K562 (cell line): ENCODE data around the gene RCL1. TPM values are rescaled to one million over a fixed set of nuclear protein-coding genes. Genes with fewer than 3 reads are reported as not detected.
"Not testable (repeated sequence)": the region's sequence is repeated elsewhere in the genome, so short reads cannot be mapped to it uniquely, and the experiment has no call there.

Experiments used
- ATAC-seq: fragments of 200-7000 bp; cut with Tn5 transposase; 3 replicates; pipeline ENCODE4 v1.9.1; 2020; ENCODE audit warnings: moderate library complexity
- BruUV-seq: library from RNA; stranded (reverse); fragments of 400-500 nt; replicated peaks from 2 replicates; lab custom pipeline; 2021; lab: Mats Ljungman, UMichigan
- CTCF ChIA-PET: fragments of 300-600 bp; formaldehyde crosslinking; extraction: SDS; loops from one replicate; lab custom pipeline; 2021; ENCODE audit warnings: low intra/inter-chr PET ratio; lab: Yijun Ruan, JAX
- POLR2A ChIA-PET: fragments of 300-600, 350-650 bp; sonication (Branson Sonifier 250); formaldehyde crosslinking; extraction: SDS; loops from one replicate; lab custom pipeline; 2021; ENCODE audit warnings: antibody characterized with exemption, inconsistent platforms; lab: Yijun Ruan, JAX
- DNase-seq, 4 experiments: peaks; one replicate each; pipeline versions ENCODE4 v3.0.0 to v3.0.0-alpha.2; 2011 to 2018; ENCODE audit warnings: low spot score in 3 of 4, mixed read lengths in 3 of 4; ENCODE audit errors: extremely low read depth in 1 of 4
- FAIRE-seq: peaks from 2 replicates; lab custom pipeline; 2011; peaks lifted over from hg19 to GRCh38; lab: Jason Lieb, UNC
- H2AFZ ChIP-seq: 2 replicates; pipeline ENCODE4 v1.6.0; 2011; ENCODE audit warnings: low read depth, low read length, control low read depth, inconsistent platforms
- H3K27ac ChIP-seq: fragments of 200-600 bp; 3 replicates; pipeline ENCODE4 v1.8.0; 2011; ENCODE audit warnings: low read depth, mild to moderate bottlenecking, control low read depth, inconsistent platforms, low read length, moderate library complexity, mixed read lengths; ENCODE audit errors: extremely low read depth
- H3K27me3 ChIP-seq, 2 experiments: fragments of 300-600 bp in 1 of 2; 2 replicates in 1 of 2; 3 replicates in 1 of 2; pipeline versions ENCODE4 v1.6.0 to v1.8.0; 2011; ENCODE audit warnings: inconsistent platforms in 2 of 2, low read length in 2 of 2, mild to moderate bottlenecking in 1 of 2, mixed read lengths in 1 of 2, moderate library complexity in 1 of 2; ENCODE audit not compliant: control insufficient read depth in 2 of 2, insufficient read depth in 2 of 2
- H3K36me3 ChIP-seq: fragments of 300-600 bp; 3 replicates; pipeline ENCODE4 v1.8.0; 2011; ENCODE audit warnings: mild to moderate bottlenecking, low read length, inconsistent platforms; ENCODE audit not compliant: control insufficient read depth, insufficient read depth
- H3K4me1 ChIP-seq, 2 experiments: fragments of 200-600 bp in 1 of 2; replicated peaks in 1 of 2; 2 replicates in 1 of 2; 3 replicates in 1 of 2; pipeline versions ENCODE4 v1.5.1 to v1.8.0; 2011; ENCODE audit warnings: inconsistent platforms in 2 of 2, low read length in 2 of 2, mild to moderate bottlenecking in 1 of 2, mixed read lengths in 1 of 2, moderate library complexity in 1 of 2; ENCODE audit not compliant: control insufficient read depth in 2 of 2, insufficient read depth in 2 of 2
- H3K4me2 ChIP-seq: 2 replicates; pipeline ENCODE4 v1.6.1; 2011; ENCODE audit warnings: low read length, control low read depth, inconsistent platforms, mixed read lengths; ENCODE audit not compliant: insufficient read depth
- H3K4me3 ChIP-seq: fragments of 200-600 bp; sonication (generic), shearing (Covaris generic); 2 replicates; pipeline ENCODE4 v1.5.1; 2016; ENCODE audit warnings: control low read depth, inconsistent platforms
- H3K79me2 ChIP-seq: fragments of 200-600 bp; 3 replicates; pipeline ENCODE4 v1.8.0; 2011; ENCODE audit warnings: low read length, inconsistent platforms; ENCODE audit not compliant: control insufficient read depth, insufficient read depth
- H3K9ac ChIP-seq, 2 experiments: 2 replicates each; pipeline versions ENCODE4 v1.6.0 to v1.6.1; 2011; ENCODE audit warnings: low read depth in 2 of 2, low read length in 2 of 2, control low read depth in 1 of 2, inconsistent platforms in 1 of 2, mild to moderate bottlenecking in 1 of 2, mixed read lengths in 1 of 2; ENCODE audit not compliant: insufficient read depth in 1 of 2
- H3K9me1 ChIP-seq: one replicate; pipeline ENCODE4 v1.6.0; 2011; ENCODE audit warnings: inconsistent platforms, mild to moderate bottlenecking, low read length, moderate library complexity; ENCODE audit not compliant: control insufficient read depth, insufficient read depth
- H3K9me3 ChIP-seq: replicated peaks from 2 replicates; pipeline ENCODE4 v1.5.1; 2011; ENCODE audit warnings: low read depth, low read length, inconsistent platforms; ENCODE audit not compliant: control insufficient read depth, insufficient read depth
- H4K20me1 ChIP-seq: replicated peaks from 2 replicates; pipeline ENCODE4 v1.6.1; 2011; ENCODE audit warnings: low read length, inconsistent platforms, mixed read lengths; ENCODE audit not compliant: control insufficient read depth, insufficient read depth
- ADNP ChIP-seq: fragments of 200-800 bp; sonication (Bioruptor generic); IDR thresholded peaks from 2 replicates; pipeline ENCODE4 v1.6.1; 2016; ENCODE audit warnings: missing genetic modification characterization, missing compliant biosample characterization
- KDM1A ChIP-seq, 2 experiments: fragments of 450-650 bp; IDR thresholded peaks; 2 replicates each; pipeline ENCODE4 v1.6.1; 2016; ENCODE audit warnings: mild to moderate bottlenecking in 2 of 2
- RBM25 ChIP-seq: fragments of 200-400 bp; formaldehyde crosslinking; IDR thresholded peaks from 2 replicates; pipeline ENCODE4 v1.6.1; 2018; ENCODE audit warnings: low read length, low read depth, moderate library complexity; ENCODE audit not compliant: severe bottlenecking
- TGIF2 ChIP-seq: sonication (generic); formaldehyde crosslinking; IDR thresholded peaks from 2 replicates; pipeline ENCODE4 v1.8.1; 2022; ENCODE audit warnings: mild to moderate bottlenecking, missing genetic modification reagents, moderate library complexity
- ZNF146 ChIP-seq: IDR thresholded peaks from one replicate; pipeline ENCODE4 v1.6.1; 2018; ENCODE audit warnings: missing compliant biosample characterization; ENCODE audit not compliant: unreplicated experiment
- ZNF316 ChIP-seq: fragments of 450-650 bp; IDR thresholded peaks from 2 replicates; pipeline ENCODE4 v1.6.1; 2016
- WGBS: fragments of 100-300 bp; shearing (Covaris generic); methylation state at CpG from one replicate; pipeline ENCODE4 v1.1.6; 2016; ENCODE audit warnings: low coverage, mixed read lengths; ENCODE audit not compliant: insufficient coverage; ENCODE audit errors: missing lambda C conversion rate; 5-methylcytosine and 5-hydroxymethylcytosine counted together
- in situ Hi-C: fragments of 300-500 bp; cut with MboI; formaldehyde crosslinking; loops from 4 replicates; pipeline ENCODE4 v1.15.0; 2018; ENCODE audit warnings: inconsistent platforms, mixed read lengths
- intact Hi-C: fragments of 100-400 bp; cut with micrococcal nuclease; formaldehyde crosslinking; loops from 2 replicates; pipeline ENCODE4 v1.14.2; 2022
- polyA plus RNA-seq, 8 experiments: library from polyadenylated mRNA; depleted of rRNA in 4 of 8; stranded (reverse) in 5 of 8; unstranded in 3 of 8; fragments of >200 nt; fragmentation: Nextera tagmentation in 2 of 8; fragmentation: Illumina TruSeq in 1 of 8; extraction: Ambion mirVana in 2 of 8; extraction: Trizol in 1 of 8; gene quantifications; 2 replicates each; pipeline versions ENCODE4 v1.2.1 to v1.2.3, GENCODE V29; 2011 to 2014; ENCODE audit warnings: inconsistent platforms in 1 of 8, missing spikeins in 1 of 8
- total RNA-seq, 7 experiments: library from RNA; depleted of rRNA in 6 of 7; stranded (reverse); fragments of >200 nt in 6 of 7; fragmentation: Illumina TruSeq in 2 of 7; extraction: Trizol in 2 of 7; gene quantifications; 2 replicates each; pipeline versions ENCODE4 v1.2.1 to v1.2.3, GENCODE V29; 2011 to 2021; ENCODE audit warnings: low replicate concordance in 1 of 7

RCL1 gene
- total and polyA plus RNA-seq, 9 of the 15 experiments (the other 6 are each of a cell fraction or from before 2014, with no cell fraction given), result 24.0 to 67.7 (median 38.6) TPM

- Histone ChIP-seq H3K36me3 (peaks cover 15% of the 10 kb centered on the region), H3K4me3 (peak overlapping the region; percentile 91), H3K27ac (peak overlapping the region; percentile 38; the same call in 2 of the 3 replicates), H3K4me2 (peak overlapping the region; percentile 75), H3K9ac (peak overlapping the region; percentile 63 to 81; a peak in 3 of 4 replicates), H3K4me1 (peaks cover 10 to 26% of the 10 kb centered on the region in 2 experiments; a peak in 3 of 5 replicates), H3K79me2 (peaks cover 73% of the 10 kb centered on the region)
- TF ChIP-seq ZNF316, result peak; percentile 52
- in situ Hi-C loops, H4K20me1 ChIP-seq, H2AFZ ChIP-seq, DNase-seq, CTCF ChIA-PET, H3K27me3 ChIP-seq, BruUV-seq, ATAC-seq, H3K9me3 ChIP-seq, H3K9me1 ChIP-seq: not testable (repeated sequence)
- 9% methylated on average over 9 of the region's 10 CpGs for WGBS
- intact Hi-C loops, result loop anchor here (5.0 to 10.0 kb wide), 3 partner anchors 37 to 130 kb away; no protein-coding TSS in a partner anchor
- POLR2A ChIA-PET, result interaction anchor here (0.5 to 1.4 kb wide), 5 partner anchors 35 to 1499 kb away, joined by 3 to 4 read pairs (median 4); no protein-coding TSS in a partner anchor
- FAIRE-seq, result peak; percentile 40
Observed at GRCh38 chr9:4795108-4795507, 2.4 kb downstream of the RCL1 start.

- Histone ChIP-seq H3K27ac (peak overlapping the region; percentile 53; the same call in 2 of the 3 replicates), H3K79me2 (peaks cover 87% of the 10 kb centered on the region), H3K4me3 (peak overlapping the region; percentile 91; the same call in 1 of the 2 replicates), H3K36me3 (peaks cover 21% of the 10 kb centered on the region), H3K4me1 (peaks cover 14 to 33% of the 10 kb centered on the region in 2 experiments; a peak in 3 of 5 replicates), H3K9me1 (no peaks in the 10 kb centered on the region), H3K4me2 (peak overlapping the region; percentile 75), H2AFZ (no peak overlapping the region), H3K27me3 (no peaks in the 10 kb centered on the region), H3K9ac (no peak overlapping the region), H4K20me1 (no peaks in the 10 kb centered on the region), H3K9me3 (peaks cover 7% of the 10 kb centered on the region; the same call in 1 of the 2 replicates)
- TF ChIP-seq ADNP (tag) (peak; percentile 48; the same call in 1 of the 2 replicates), RBM25 (peak; percentile 28), KDM1A (IDR thresholded peaks at IDR 0.05) (peak in 1 of 2 experiments; percentile 11; a peak in 1 of 4 replicates), ZNF146 (CRISPR knock-in tag) (peak; percentile 94), TGIF2 (no peak)
- WGBS, result 67% methylated on average over 1 of the region's 2 CpGs
- ChIA-PET POLR2A (interaction anchor here (0.8 to 1.4 kb wide), 2 partner anchors 33 to 67 kb away, joined by 3 to 4 read pairs; no protein-coding TSS in a partner anchor), CTCF (no interaction called here)
- ATAC-seq (no peak), FAIRE-seq (no peak), DNase-seq (no peak)
- BruUV-seq, result no TSS peak
- in situ Hi-C loops, result no loop called here
- intact Hi-C loops, result loop anchor here (5.0 to 10.0 kb wide), 3 partner anchors 36 to 128 kb away; no protein-coding TSS in a partner anchor
Observed at GRCh38 chr9:4796530-4796929, 3.8 kb downstream of the RCL1 start.
